GM20000 (cell line): Measurements from ENCODE around the gene PFN1.

Source experiments
- DNase-seq: peaks from one replicate; pipeline ENCODE4 v3.0.0; 2012; ENCODE audit warnings: low spot score
- CTCF ChIP-seq: IDR thresholded peaks from 2 replicates; pipeline ENCODE4 v1.5.1; 2012; ENCODE audit warnings: mild to moderate bottlenecking, control low read depth; ENCODE audit errors: extremely low read depth, missing control alignments

PFN1 gene

GRCh38 chr17:4938688-4939545 is 9.4 kb downstream of the PFN1 start:
- DNase-seq = no peak
- TF ChIP-seq CTCF = no peak

GRCh38 chr17:4938069-4938491 is 10.2 kb downstream of the PFN1 start:
- no peak for TF ChIP-seq CTCF
- no peak for DNase-seq

GRCh38 chr17:4937553-4937952 is 10.8 kb downstream of the PFN1 start:
- TF ChIP-seq CTCF = no peak
- DNase-seq = no peak

GRCh38 chr17:4936436-4936835 is 11.9 kb downstream of the PFN1 start:
- DNase-seq = no peak
- TF ChIP-seq CTCF = no peak

GRCh38 chr17:4935650-4936049 is 12.7 kb downstream of the PFN1 start:
- no peak for DNase-seq
- no peak for TF ChIP-seq CTCF

- peak; percentile 11 for TF ChIP-seq CTCF
- peak; percentile 67 for DNase-seq
Measured at GRCh38 chr17:4934173-4934979, 14.0 kb downstream of the PFN1 start.

GRCh38 chr17:4933646-4934045 is 14.7 kb downstream of the PFN1 start:
- TF ChIP-seq CTCF = no peak
- no peak for DNase-seq
